Esophagus (tissue), 2 donors: ENCODE measurements around the gene RNF151. TPM values are rescaled to one million over a fixed set of nuclear protein-coding genes. Genes with fewer than 3 reads are reported as not detected.
A peak's percentile ranks its signal among the peaks of the same experiment; 100 is the strongest.
"Not testable (repeated sequence)": the region's sequence is repeated elsewhere in the genome, so short reads cannot be mapped to it uniquely, and the experiment has no call there.

Experiments
- H3K27ac ChIP-seq, 2 donors: one replicate each; pipeline ENCODE4 v1.5.1; 2013; ENCODE audit warnings: low read depth in 2 of 2, mild to moderate bottlenecking in 2 of 2, inconsistent platforms in 1 of 2, low read length in 1 of 2, moderate library complexity in 1 of 2
- H3K27me3 ChIP-seq, 2 donors: one replicate each; pipeline ENCODE4 v1.6.1; 2013; ENCODE audit warnings: low read length in 2 of 2, control low read depth in 1 of 2, mild to moderate bottlenecking in 1 of 2; ENCODE audit not compliant: insufficient read depth in 2 of 2, control insufficient read depth in 1 of 2
- H3K36me3 ChIP-seq, 2 donors: one replicate each; pipeline ENCODE4 v1.6.1; 2013; ENCODE audit warnings: low read length in 1 of 2; ENCODE audit not compliant: control insufficient read depth in 2 of 2, insufficient read depth in 2 of 2
- H3K4me1 ChIP-seq, 2 donors: one replicate each; pipeline ENCODE4 v1.6.1; 2013; ENCODE audit warnings: low read length in 1 of 2; ENCODE audit not compliant: control insufficient read depth in 2 of 2, insufficient read depth in 2 of 2
- H3K4me3 ChIP-seq, 2 donors: one replicate each; pipeline ENCODE4 v1.5.1; 2013; ENCODE audit warnings: low read length in 2 of 2, mild to moderate bottlenecking in 2 of 2, low read depth in 1 of 2, moderate library complexity in 1 of 2
- H3K9me3 ChIP-seq, 2 donors: one replicate each; pipeline ENCODE4 v1.6.1; 2013; ENCODE audit warnings: mild to moderate bottlenecking in 2 of 2, low read depth in 1 of 2, low read length in 1 of 2, moderate library complexity in 1 of 2; ENCODE audit not compliant: control insufficient read depth in 2 of 2, insufficient read depth in 1 of 2
- WGBS, 2 donors: extraction: QIAGEN DNeasy Blood & Tissue Kit; methylation state at CpG; one replicate each; pipeline ENCODE4 v1.1.7; 2013; 5-methylcytosine and 5-hydroxymethylcytosine counted together
- polyA plus RNA-seq, 2 donors: library from polyadenylated mRNA; stranded (reverse); fragments of 200-250 nt; gene quantifications; one replicate each; pipeline ENCODE4 v1.2.3, GENCODE V29; 2013
- donor health status: healthy with polysubstance abuse.
- donor health status: Bipolar disorder and iron deficiency.

RNF151 gene
- polyA plus RNA-seq, 2 donors, result 0.06 to 0.20 TPM

- Histone ChIP-seq H3K36me3 (peaks cover 0 to 7% of the 10 kb centered on the region in 2 donors), H3K4me3 (no peak overlapping the region), H3K4me1 (peaks cover 0 to 2% of the 10 kb centered on the region in 2 donors), H3K27ac (no peak overlapping the region), H3K9me3 (no peaks in the 10 kb centered on the region), H3K27me3 (no peaks in the 10 kb centered on the region)
- 92% methylated on average over 21 of the region's 21 CpGs for WGBS, 2 donors
These were observed 21.9 kb upstream of the RNF151 start for GRCh38 chr16:1944612-1945199.

GRCh38 chr16:1945559-1946391, 20.9 kb upstream of the RNF151 start:
- Histone ChIP-seq H3K9me3 (no peaks in the 10 kb centered on the region), H3K27ac (no peak overlapping the region), H3K27me3 (no peaks in the 10 kb centered on the region), H3K4me1 (peaks cover 6% of the 10 kb centered on the region in 2 donors), H3K36me3 (peaks cover 0 to 2% of the 10 kb centered on the region in 2 donors), H3K4me3 (no peak overlapping the region)
- 81 to 85% methylated on average over 19 of the region's 19 CpGs for WGBS, 2 donors

- no peaks in the 10 kb centered on the region for H3K27me3 ChIP-seq
- no peaks in the 10 kb centered on the region for H3K36me3 ChIP-seq
- no peak overlapping the region for H3K27ac ChIP-seq
- H3K4me1 ChIP-seq, result peaks cover 4 to 6% of the 10 kb centered on the region in 2 donors
- no peaks in the 10 kb centered on the region for H3K9me3 ChIP-seq
- 86 to 87% methylated on average over 38 of the region's 38 CpGs for WGBS, 2 donors
- H3K4me3 ChIP-seq, result no peak overlapping the region
These were observed 19.9 kb upstream of the RNF151 start for GRCh38 chr16:1946495-1947368.

GRCh38 chr16:1947369-1947670, 19.3 kb upstream of the RNF151 start:
- no peaks in the 10 kb centered on the region for H3K9me3 ChIP-seq
- no peaks in the 10 kb centered on the region for H3K27me3 ChIP-seq
- WGBS, 2 donors, result 83 to 87% methylated on average over 9 of the region's 9 CpGs
- no peak overlapping the region for H3K4me3 ChIP-seq
- H3K4me1 ChIP-seq, result peaks cover 4 to 6% of the 10 kb centered on the region in 2 donors
- H3K36me3 ChIP-seq, result no peaks in the 10 kb centered on the region
- H3K27ac ChIP-seq, result no peak overlapping the region

GRCh38 chr16:1949507-1949906, 17.1 kb upstream of the RNF151 start:
- Histone ChIP-seq H3K4me1 (peaks cover 4 to 10% of the 10 kb centered on the region in 2 donors), H3K27me3 (no peaks in the 10 kb centered on the region), H3K27ac (peak overlapping the region in 1 of 2 donors; percentile 14), H3K9me3 (no peaks in the 10 kb centered on the region), H3K4me3 (no peak overlapping the region), H3K36me3 (no peaks in the 10 kb centered on the region)
- WGBS, 2 donors, result 82 to 91% methylated on average over 11 of the region's 11 CpGs

- Histone ChIP-seq H3K4me3 (no peak overlapping the region), H3K9me3 (no peaks in the 10 kb centered on the region), H3K27me3 (no peaks in the 10 kb centered on the region), H3K27ac (peak overlapping the region; percentile 38 to 45), H3K4me1 (peaks cover 4 to 10% of the 10 kb centered on the region in 2 donors), H3K36me3 (no peaks in the 10 kb centered on the region)
- WGBS, 2 donors, result 47 to 52% methylated on average over 7 of the region's 7 CpGs
These were observed 16.6 kb upstream of the RNF151 start for GRCh38 chr16:1950047-1950446.

GRCh38 chr16:1950559-1950958, 16.1 kb upstream of the RNF151 start:
- 65 to 75% methylated on average over 19 of the region's 19 CpGs for WGBS, 2 donors
- no peak overlapping the region for H3K4me3 ChIP-seq
- H3K27me3 ChIP-seq, result no peaks in the 10 kb centered on the region
- no peaks in the 10 kb centered on the region for H3K9me3 ChIP-seq
- H3K4me1 ChIP-seq, result peaks cover 4 to 10% of the 10 kb centered on the region in 2 donors
- no peaks in the 10 kb centered on the region for H3K36me3 ChIP-seq
- H3K27ac ChIP-seq, result peak overlapping the region; percentile 38 to 45

- Histone ChIP-seq H3K4me3 (no peak overlapping the region), H3K9me3 (no peaks in the 10 kb centered on the region), H3K27ac (no peak overlapping the region), H3K4me1 (peaks cover 4 to 11% of the 10 kb centered on the region in 2 donors), H3K27me3 (no peaks in the 10 kb centered on the region), H3K36me3 (no peaks in the 10 kb centered on the region)
- WGBS, 2 donors, result 88 to 91% methylated on average over 22 of the region's 22 CpGs
These were observed 12.9 kb upstream of the RNF151 start for GRCh38 chr16:1953734-1954133.

- 87 to 90% methylated on average over 20 to 21 of the region's 22 CpGs for WGBS, 2 donors
- H3K4me1 ChIP-seq, result peaks cover 2 to 16% of the 10 kb centered on the region in 2 donors
These were observed 9.1 kb upstream of the RNF151 start for GRCh38 chr16:1957434-1958142.

More at GRCh38 chr16:1957434-1958142, 9.1 kb upstream of the RNF151 start:
- peaks cover 2 to 15% of the 10 kb centered on the region in 2 donors for H3K36me3 ChIP-seq
- not testable (repeated sequence) for H3K27ac ChIP-seq, H3K9me3 ChIP-seq, H3K27me3 ChIP-seq, H3K4me3 ChIP-seq
